GM21576 (cell line): ENCODE results near the gene NUDT14.

Experiments
- ATAC-seq: cut with Tn5 transposase; IDR thresholded peaks from one replicate; pipeline ENCODE4 v1.9.1; 2021; ENCODE audit warnings: mild to moderate bottlenecking, moderate library complexity; ENCODE audit not compliant: unreplicated experiment

NUDT14 gene

GRCh38 chr14:105136401-105137322 is 44.5 kb downstream of the NUDT14 start:
- ATAC-seq: no peak

GRCh38 chr14:105135700-105136395 is 45.3 kb downstream of the NUDT14 start:
- no peak for ATAC-seq

- no peak for ATAC-seq
Measured at GRCh38 chr14:105132921-105133654, 48.0 kb downstream of the NUDT14 start.

- ATAC-seq: no peak
Measured at GRCh38 chr14:105131241-105131640, 49.9 kb downstream of the NUDT14 start.

GRCh38 chr14:105128059-105128458 is 53.1 kb downstream of the NUDT14 start:
- ATAC-seq: no peak

GRCh38 chr14:105126981-105127329 is 54.2 kb downstream of the NUDT14 start:
- no peak for ATAC-seq

GRCh38 chr14:105126126-105126980 is 54.8 kb downstream of the NUDT14 start:
- no peak for ATAC-seq

- no peak for ATAC-seq
Measured at GRCh38 chr14:105124823-105125222, 56.3 kb downstream of the NUDT14 start.

- no peak for ATAC-seq
Measured at GRCh38 chr14:105123981-105124765, 56.9 kb downstream of the NUDT14 start.

- ATAC-seq: no peak
Measured at GRCh38 chr14:105123064-105123665, 57.9 kb downstream of the NUDT14 start.
